Esophagus squamous epithelium (tissue), 5 donors: Measurements from ENCODE around the gene TRIM63. TPM values are rescaled to one million over a fixed set of nuclear protein-coding genes. Genes with fewer than 3 reads are reported as not detected.

ENCODE experiments used
- DNase-seq: peaks from one replicate; lab custom pipeline; 2025; lab: John Stamatoyannopoulos, UW
- H3K27ac ChIP-seq, 4 donors: fragments of 200-600 bp; sonication (generic); one replicate each; pipeline ENCODE4 v1.5.1; 2016 to 2019; ENCODE audit warnings: mild to moderate bottlenecking in 1 of 4
- H3K27me3 ChIP-seq, 4 donors: fragments of 200-600 bp; sonication (generic); 1 replicate in 3 of 4; 2 replicates in 1 of 4; pipeline versions ENCODE4 v1.5.1 to v1.6.0; 2017 to 2021; ENCODE audit warnings: antibody characterized with exemption in 1 of 4
- H3K36me3 ChIP-seq, 3 donors: fragments of 200-600 bp; sonication (generic); one replicate each; pipeline ENCODE4 v1.5.1; 2016 to 2019
- H3K4me1 ChIP-seq, 3 donors: fragments of 200-600 bp; sonication (generic); one replicate each; pipeline ENCODE4 v1.5.1; 2017 to 2019
- H3K4me3 ChIP-seq, 4 donors: fragments of 200-600 bp; sonication (generic); 1 replicate in 3 of 4; 2 replicates in 1 of 4; pipeline ENCODE4 v1.5.1; 2016 to 2019; ENCODE audit warnings: mild to moderate bottlenecking in 2 of 4, moderate library complexity in 1 of 4
- H3K9me3 ChIP-seq, 3 donors: fragments of 200-600 bp; sonication (generic); one replicate each; pipeline ENCODE4 v1.5.1; 2016 to 2019
- CTCF ChIP-seq, 6 experiments: fragments of 450-650 bp in 4 of 6; fragments of 200-600 bp in 2 of 6; sonication (generic) in 2 of 6; IDR thresholded peaks; one replicate each; pipeline ENCODE4 v1.5.1; 2016 to 2019; ENCODE audit warnings: antibody characterized with exemption in 6 of 6, mild to moderate bottlenecking in 4 of 6, moderate library complexity in 4 of 6
- POLR2A ChIP-seq, 4 donors: fragments of 450-650 bp; IDR thresholded peaks; one replicate each; pipeline ENCODE4 v1.6.1; 2017; ENCODE audit warnings: antibody characterized with exemption in 4 of 4, mild to moderate bottlenecking in 4 of 4, moderate library complexity in 3 of 4
- WGBS, 2 donors: methylation state at CpG; one replicate each; pipeline ENCODE4 v1.1.5; 2018; 5-methylcytosine and 5-hydroxymethylcytosine counted together
- intact Hi-C: fragments of 100-400 bp; cut with DNase I; formaldehyde crosslinking; loops from one replicate; pipeline ENCODE4 v1.15.0; 2022
- total RNA-seq, 4 donors: library from RNA; depleted of rRNA; stranded (reverse); fragments of >200 nt; gene quantifications; one replicate each; pipeline ENCODE4 v1.1.0, GENCODE V29; 2016
- donor health status: DM: yes; HTN: yes; CAD: no.

TRIM63 gene
- total RNA-seq, 4 donors from 2014 or later: 0.23 to 1.7 TPM; not detected in 2

- Histone ChIP-seq H3K9me3 (no peaks in the 10 kb centered on the region), H3K4me1 (peaks cover 8 to 15% (median 12%) of the 10 kb centered on the region in 3 donors), H3K27me3 (no peaks in the 10 kb centered on the region), H3K4me3 (no peak overlapping the region), H3K36me3 (no peaks in the 10 kb centered on the region), H3K27ac (no peak overlapping the region)
- no peak for TF ChIP-seq CTCF (IDR thresholded peaks at IDR 0.05)
- TF ChIP-seq POLR2A (IDR thresholded peaks at IDR 0.05): no peak
- no peak for DNase-seq
- 71 to 83% methylated on average over 8 of the region's 8 CpGs for WGBS, 2 donors
- intact Hi-C loops: no loop called here
These were observed 47.7 kb downstream of the TRIM63 start for GRCh38 chr1:26019641-26020315.

- intact Hi-C loops: no loop called here
- TF ChIP-seq CTCF (IDR thresholded peaks at IDR 0.05): no peak
- TF ChIP-seq POLR2A (IDR thresholded peaks at IDR 0.05): no peak
- no peak overlapping the region for H3K27ac ChIP-seq
- no peaks in the 10 kb centered on the region for H3K9me3 ChIP-seq
- H3K36me3 ChIP-seq: no peaks in the 10 kb centered on the region
- WGBS, 2 donors: 43 to 44% methylated on average over 3 to 6 of the region's 6 CpGs
- H3K4me1 ChIP-seq: peaks cover 8 to 16% (median 12%) of the 10 kb centered on the region in 3 donors
- no peaks in the 10 kb centered on the region for H3K27me3 ChIP-seq
- H3K4me3 ChIP-seq: no peak overlapping the region
- DNase-seq: no peak
These were observed 49.8 kb downstream of the TRIM63 start for GRCh38 chr1:26017606-26018005.

- no peaks in the 10 kb centered on the region for H3K9me3 ChIP-seq
- no peak overlapping the region for H3K27ac ChIP-seq
- intact Hi-C loops: no loop called here
- H3K36me3 ChIP-seq: no peaks in the 10 kb centered on the region
- no peak overlapping the region for H3K4me3 ChIP-seq
- peaks cover 8 to 14% (median 9%) of the 10 kb centered on the region in 3 donors for H3K4me1 ChIP-seq
- TF ChIP-seq POLR2A (IDR thresholded peaks at IDR 0.05) (no peak), CTCF (IDR thresholded peaks at IDR 0.05) (no peak)
- no peaks in the 10 kb centered on the region for H3K27me3 ChIP-seq
- no peak for DNase-seq
- 56 to 74% methylated on average over 4 to 6 of the region's 6 CpGs for WGBS, 2 donors
These were observed 50.4 kb downstream of the TRIM63 start for GRCh38 chr1:26016953-26017545.

GRCh38 chr1:26016258-26016952 lies 51.0 kb downstream of the TRIM63 start:
- Histone ChIP-seq H3K27ac (no peak overlapping the region), H3K9me3 (no peaks in the 10 kb centered on the region), H3K27me3 (no peaks in the 10 kb centered on the region), H3K4me3 (no peak overlapping the region), H3K4me1 (peaks cover 2 to 11% (median 8%) of the 10 kb centered on the region in 3 donors), H3K36me3 (no peaks in the 10 kb centered on the region)
- no peak for DNase-seq
- TF ChIP-seq CTCF (IDR thresholded peaks at IDR 0.05) (no peak), POLR2A (IDR thresholded peaks at IDR 0.05) (no peak)
- WGBS, 2 donors: 71 to 73% methylated on average over 7 to 9 of the region's 10 CpGs
- intact Hi-C loops: no loop called here

GRCh38 chr1:26015358-26015757 lies 52.1 kb downstream of the TRIM63 start:
- Histone ChIP-seq H3K9me3 (no peaks in the 10 kb centered on the region), H3K36me3 (no peaks in the 10 kb centered on the region), H3K27ac (no peak overlapping the region), H3K4me3 (no peak overlapping the region), H3K4me1 (peaks cover 0 to 11% (median 8%) of the 10 kb centered on the region in 3 donors), H3K27me3 (no peaks in the 10 kb centered on the region)
- TF ChIP-seq CTCF (IDR thresholded peaks at IDR 0.05): no peak
- WGBS, 2 donors: 52 to 57% methylated on average over 2 of the region's 2 CpGs
- no peak for DNase-seq
- intact Hi-C loops: no loop called here
